Mucosa of descending colon (tissue), 3 donors: ENCODE measurements around the gene MRPS5. TPM values are rescaled to one million over a fixed set of nuclear protein-coding genes. Genes with fewer than 3 reads are reported as not detected.

Experiments
- ATAC-seq: fragments of 200-7000 bp; cut with Tn5 transposase; one replicate; pipeline ENCODE4 v1.9.1; 2020; ENCODE audit warnings: mild to moderate bottlenecking, moderate library complexity
- DNase-seq, 3 donors: peaks; one replicate each; pipeline ENCODE4 v3.0.0-alpha.2; 2020
- H3K36me3 ChIP-seq: fragments of 200-600 bp; one replicate; pipeline ENCODE4 v1.8.0; 2021; ENCODE audit warnings: low read depth, mild to moderate bottlenecking
- H3K4me1 ChIP-seq: fragments of 200-600 bp; one replicate; pipeline ENCODE4 v1.8.0; 2021; ENCODE audit warnings: low read depth, mild to moderate bottlenecking
- H3K4me3 ChIP-seq: fragments of 200-600 bp; one replicate; pipeline ENCODE4 v1.8.0; 2021; ENCODE audit warnings: mild to moderate bottlenecking
- H3K9me3 ChIP-seq: fragments of 200-600 bp; one replicate; pipeline ENCODE4 v1.8.0; 2021; ENCODE audit warnings: mild to moderate bottlenecking
- CTCF ChIP-seq: fragments of 200-600 bp; IDR thresholded peaks from one replicate; pipeline ENCODE4 v1.8.0; 2022; ENCODE audit warnings: antibody characterized with exemption, mild to moderate bottlenecking
- intact Hi-C, 2 donors: fragments of 100-400 bp; cut with DNase I in 1 of 2; cut with micrococcal nuclease in 1 of 2; formaldehyde crosslinking; loops; one replicate each; pipeline versions ENCODE4 v1.11.0 to v1.11.1; 2022; cut with DNase I, micrococcal nuclease
- total RNA-seq, 3 donors: library from RNA; stranded (reverse); fragmentation: NEBNext Ultra II Directional in 2 of 3; extraction: Animal tissue kit (Norgen Biotek cat#: 25700) in 2 of 3; gene quantifications; one replicate each; pipeline versions ENCODE4 v1.2.1 to v1.2.4, GENCODE V29; 2021 to 2023
- donor health status: DM: no; HTN: no; CAD: no; lungs with moderate emphysema.
- donor health status: DM: no; HTN: no; CAD: no.
- donor health status: DM: no; HTN: yes; CAD: no.

The MRPS5 gene
- total RNA-seq, 3 donors from 2014 or later, result 65.1 to 69.6 (median 68.6) TPM

GRCh38 chr2:95037384-95037839 is 84.2 kb downstream of the MRPS5 start:
- ATAC-seq, result no peak
- Histone ChIP-seq H3K36me3 (no peaks in the 10 kb centered on the region), H3K4me1 (no peaks in the 10 kb centered on the region), H3K9me3 (no peaks in the 10 kb centered on the region), H3K4me3 (no peak overlapping the region)
- TF ChIP-seq CTCF, result no peak
- DNase-seq, result no peak
- intact Hi-C loops, result no loop called here

GRCh38 chr2:95036596-95037383 is 84.8 kb downstream of the MRPS5 start:
- TF ChIP-seq CTCF, result no peak
- Histone ChIP-seq H3K4me3 (no peak overlapping the region), H3K9me3 (no peaks in the 10 kb centered on the region), H3K36me3 (no peaks in the 10 kb centered on the region), H3K4me1 (no peaks in the 10 kb centered on the region)
- intact Hi-C loops, result no loop called here
- no peak for DNase-seq
- ATAC-seq, result no peak

Other genes with a start within 250 kb of the MRPS5 start
- gene MAL, start 96.1 kb downstream of the MRPS5 start, total RNA-seq, result 10 to 100 TPM in 1 of 3 donors, 1 to 10 TPM in 2; 1.4 to 28.8 (median 2.8) TPM
- 10 to 100 TPM; 12.3 to 28.0 (median 14.8) TPM for gene ZNF514, start 38.0 kb upstream of the MRPS5 start, total RNA-seq
- 1 to 10 TPM; 2.5 to 7.0 (median 2.9) TPM for gene ZNF2, start 44.0 kb upstream of the MRPS5 start, total RNA-seq
- gene ZNF892, start 85.7 kb upstream of the MRPS5 start, total RNA-seq, result 1 to 10 TPM; 1.5 to 5.6 (median 1.7) TPM
- 10 to 100 TPM; 24.4 to 44.0 (median 35.8) TPM for gene PROM2, start 152.6 kb upstream of the MRPS5 start, total RNA-seq
- 10 to 100 TPM in 1 of 3 donors, 1 to 10 TPM in 2; 3.0 to 12.5 (median 4.1) TPM for gene KCNIP3, start 175.5 kb upstream of the MRPS5 start, total RNA-seq